TTC549 (cell line): ENCODE data around the gene LRRC27.
"Not testable (repeated sequence)": the region's sequence is repeated elsewhere in the genome, so short reads cannot be mapped to it uniquely, and the experiment has no call there.

Experiments
- FAIRE-seq: peaks from 2 replicates; lab custom pipeline; 2012; peaks lifted over from hg19 to GRCh38; lab: Jason Lieb, UNC

The LRRC27 gene

DNA sequence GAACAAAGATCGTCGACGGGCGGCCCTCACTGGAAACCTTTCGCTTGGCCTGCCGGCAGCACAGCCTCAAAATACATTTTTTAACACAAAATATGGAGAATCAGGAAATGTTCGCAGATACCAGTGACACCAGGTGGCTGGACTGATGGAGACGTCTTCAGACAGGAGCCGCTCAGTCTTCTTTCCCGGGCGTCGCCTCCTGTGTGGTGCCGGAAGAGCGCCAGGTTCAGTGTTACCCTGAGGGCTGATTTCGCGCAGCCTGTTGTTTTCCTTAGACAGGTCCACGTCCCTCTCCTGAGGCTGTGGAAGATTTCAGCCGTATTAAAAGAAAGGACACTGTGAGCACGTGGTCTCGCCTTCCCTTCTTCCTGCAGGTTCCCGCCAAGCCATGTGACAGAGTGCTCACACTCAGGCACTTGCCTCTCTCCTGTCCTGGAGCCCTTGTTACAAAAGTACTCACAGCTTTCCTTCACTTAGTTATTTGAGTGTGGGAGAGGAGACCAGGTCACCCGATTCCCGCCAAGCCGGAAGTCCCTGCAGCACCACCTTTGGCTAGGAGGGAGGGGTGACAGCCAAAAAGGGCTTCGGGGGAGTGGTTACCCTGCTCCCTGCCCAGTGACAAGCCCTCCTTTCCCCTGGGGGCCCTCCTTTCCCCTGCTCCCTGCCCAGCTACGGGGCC lies 43.3 kb downstream of the LRRC27 start:
- no peak for FAIRE-seq

DNA sequence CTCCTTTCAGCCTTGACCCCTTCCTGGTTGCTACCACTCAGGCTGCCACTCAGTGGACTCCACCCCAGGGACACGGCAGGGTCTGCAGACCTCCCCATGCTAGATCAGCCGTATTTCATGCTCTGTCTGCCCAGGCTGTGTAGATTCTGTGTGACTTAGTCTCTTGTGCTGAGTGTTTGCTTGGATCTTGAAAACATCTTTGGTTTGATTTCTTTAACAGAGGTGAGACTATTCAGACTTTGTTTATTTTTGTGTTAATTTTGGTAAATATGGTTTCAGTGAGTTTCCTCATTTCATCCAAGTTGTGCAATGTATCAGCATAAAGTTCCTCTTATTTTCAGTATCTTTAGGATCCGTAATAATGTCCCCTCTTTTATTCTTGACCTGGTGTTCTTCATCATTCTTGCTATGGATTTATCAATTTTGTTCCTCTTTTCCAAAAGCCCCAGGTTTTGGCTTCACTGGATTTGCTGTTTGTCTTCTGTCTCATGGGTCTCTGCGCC lies 43.9 kb downstream of the LRRC27 start:
- FAIRE-seq = no peak

DNA sequence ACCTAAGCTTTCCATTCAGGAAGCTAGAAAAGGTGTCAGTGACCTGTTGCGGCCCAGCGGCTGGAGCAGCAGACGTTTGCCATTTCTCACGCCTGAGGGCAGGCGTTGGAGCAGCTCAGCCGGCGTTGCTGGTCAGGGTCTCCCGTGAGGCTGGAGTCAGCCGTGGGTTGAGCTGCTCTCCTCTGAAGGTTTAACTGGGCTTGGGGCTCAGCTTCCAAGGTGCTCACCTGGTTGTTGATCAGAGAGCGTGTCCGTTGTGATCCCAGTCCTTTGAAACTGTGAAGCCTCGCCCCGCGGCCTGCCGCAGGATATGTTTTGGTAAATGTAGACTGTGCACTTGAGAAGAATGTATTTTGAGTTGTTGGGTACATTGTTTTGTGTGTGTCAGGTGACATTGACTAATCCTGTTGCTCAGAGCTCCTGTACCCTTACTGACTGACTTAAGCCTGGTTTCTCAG lies 44.4 kb downstream of the LRRC27 start:
- no peak for FAIRE-seq

DNA sequence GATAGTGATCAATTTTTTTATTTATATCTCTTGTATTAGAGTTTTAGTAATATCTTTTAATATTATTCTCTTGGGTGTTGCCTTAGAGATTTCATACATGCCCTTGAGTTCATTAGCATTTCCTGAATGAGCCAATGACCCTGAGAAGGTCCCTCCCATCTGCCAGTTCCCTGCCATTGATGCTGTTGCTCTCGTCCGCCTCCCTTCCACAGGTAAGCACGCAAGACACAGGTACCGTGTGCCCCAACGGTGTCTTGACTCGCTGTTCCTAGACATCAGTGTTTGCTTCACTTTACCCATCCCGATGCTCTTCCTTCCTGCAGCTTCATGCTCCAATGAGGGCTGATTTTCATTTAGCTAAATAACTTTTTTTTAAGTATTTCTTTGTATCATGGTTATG lies 45.3 kb downstream of the LRRC27 start:
- no peak for FAIRE-seq

DNA sequence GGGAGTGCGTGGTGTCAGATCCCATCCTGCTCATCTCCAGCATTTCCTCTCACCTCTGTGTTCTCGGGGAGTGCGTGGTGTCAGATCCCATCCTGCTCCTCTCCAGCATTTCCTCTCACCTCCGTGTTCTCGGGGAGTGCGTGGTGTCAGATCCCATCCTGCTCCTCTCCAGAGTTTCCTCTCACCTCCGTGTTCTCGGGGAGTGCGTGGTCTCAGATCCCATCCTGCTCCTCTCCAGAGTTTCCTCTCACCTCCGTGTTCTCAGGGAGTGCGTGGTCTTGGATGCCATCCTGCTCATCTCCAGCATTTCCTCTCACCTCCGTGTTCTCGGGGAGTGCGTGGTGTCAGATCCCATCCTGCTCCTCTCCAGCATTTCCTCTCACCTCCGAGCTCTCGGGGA lies 47.0 kb downstream of the LRRC27 start:
- FAIRE-seq = not testable (repeated sequence)

DNA sequence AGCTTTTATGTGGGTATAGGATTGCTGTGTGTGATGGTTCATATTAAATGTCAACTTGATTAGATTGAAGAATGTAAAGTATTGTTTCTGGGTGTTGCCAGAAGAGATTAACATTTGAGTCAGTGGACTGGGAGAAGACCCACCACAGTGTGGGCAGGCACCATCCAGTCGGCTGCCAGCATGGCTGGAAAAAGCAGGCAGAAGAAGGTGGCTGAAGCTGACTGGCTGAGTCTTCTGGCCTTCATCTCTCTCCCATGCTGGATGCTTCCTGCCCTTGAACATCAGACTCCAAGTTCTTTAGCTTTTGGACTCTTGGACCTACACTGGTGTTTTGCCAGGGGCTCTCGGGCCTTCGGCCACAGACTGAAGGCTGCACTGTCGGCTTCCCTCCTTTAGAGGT lies 49.0 kb downstream of the LRRC27 start:
- not testable (repeated sequence) for FAIRE-seq

DNA sequence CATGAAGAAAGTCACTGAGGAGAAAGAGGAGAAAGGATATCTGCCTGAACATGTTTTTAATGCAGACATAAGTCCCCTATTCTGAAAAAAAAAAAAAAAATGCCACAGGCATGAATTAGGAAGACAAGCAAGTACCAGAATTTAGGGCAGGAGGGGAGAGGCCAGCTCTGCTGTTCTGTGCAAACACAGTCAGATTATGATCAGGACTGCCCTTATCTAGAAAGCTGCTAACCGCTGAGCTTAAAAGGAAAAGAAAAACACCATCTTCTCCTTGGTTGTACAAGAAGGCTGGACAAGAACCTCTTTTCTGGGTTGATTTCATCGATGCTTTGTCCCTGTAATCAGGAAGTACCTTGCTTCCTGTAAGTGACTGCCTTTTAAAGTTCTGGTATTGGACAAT lies 49.7 kb downstream of the LRRC27 start:
- no peak for FAIRE-seq

DNA sequence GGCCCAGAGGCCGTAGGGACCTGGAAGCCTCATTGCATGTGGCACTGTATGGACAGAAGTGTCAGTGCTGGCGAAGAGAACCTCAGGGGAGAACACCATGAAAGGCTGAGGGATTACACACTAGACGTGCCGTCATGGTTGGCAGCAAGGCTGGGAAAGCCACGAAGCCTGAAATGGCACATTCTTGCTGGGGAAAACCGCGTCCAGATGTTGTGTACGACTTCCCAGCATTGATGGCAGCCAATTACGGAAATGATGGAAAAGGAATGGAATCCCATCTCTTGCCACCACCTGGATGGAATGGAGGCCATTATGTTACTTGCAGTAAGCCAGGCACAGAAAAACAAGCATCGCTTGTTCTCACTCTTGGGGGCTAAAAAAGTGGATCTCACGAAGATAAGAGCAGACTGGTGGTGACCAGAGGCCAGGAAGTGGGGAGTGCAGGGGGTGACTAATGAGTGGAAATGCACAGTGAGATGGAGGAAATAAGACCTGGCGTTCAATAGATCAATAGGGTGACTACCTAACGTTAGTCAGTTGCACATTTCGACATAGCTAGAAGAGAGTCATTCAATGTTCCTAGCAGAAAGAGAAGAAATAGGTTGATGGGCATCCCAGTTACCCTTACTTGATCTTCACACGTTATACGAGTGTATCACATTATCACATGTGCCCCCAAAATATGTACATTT lies 50.4 kb downstream of the LRRC27 start:
- no peak for FAIRE-seq

DNA sequence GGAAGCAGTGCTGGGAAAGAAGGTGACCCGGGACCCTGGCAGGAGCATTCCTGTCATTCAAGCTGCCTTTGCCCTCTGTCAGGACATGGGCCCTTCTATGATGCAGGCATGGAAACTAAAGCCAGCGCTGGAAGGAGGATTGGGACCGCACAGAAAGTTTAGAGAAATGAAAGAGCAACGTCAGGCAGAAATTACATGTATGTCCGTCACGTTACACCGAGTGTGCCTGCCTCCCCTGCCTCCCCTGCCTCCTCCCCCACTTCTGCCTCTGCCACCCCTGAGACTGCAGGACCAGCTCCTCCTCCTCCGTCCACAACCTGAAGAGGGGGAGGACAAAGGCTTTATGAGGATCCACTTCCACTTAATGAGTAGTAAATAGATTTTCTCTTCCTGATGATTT lies 51.1 kb downstream of the LRRC27 start:
- no peak for FAIRE-seq

DNA sequence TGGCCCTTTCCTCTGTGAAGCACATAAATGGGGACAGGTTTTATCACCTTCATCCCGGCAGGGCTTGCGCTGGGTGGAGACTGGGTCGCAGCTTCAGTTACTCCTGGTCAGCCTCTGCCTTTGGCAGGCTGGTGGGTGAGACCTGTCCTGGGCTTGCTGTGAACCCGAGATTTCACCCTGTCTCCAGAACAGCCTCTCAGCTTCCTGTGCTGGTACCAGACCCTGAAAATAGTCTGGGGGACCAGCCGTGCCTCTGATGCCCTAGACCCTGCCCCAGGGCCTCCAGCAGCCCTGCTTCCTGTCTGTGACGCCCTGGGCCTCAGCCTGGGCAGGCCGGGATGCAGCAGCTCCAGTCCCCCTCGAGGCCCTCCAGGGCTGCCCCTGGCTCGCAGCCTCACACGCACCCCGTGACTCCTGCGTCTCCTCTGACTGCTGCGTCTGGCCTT lies 51.8 kb downstream of the LRRC27 start:
- FAIRE-seq = no peak

DNA sequence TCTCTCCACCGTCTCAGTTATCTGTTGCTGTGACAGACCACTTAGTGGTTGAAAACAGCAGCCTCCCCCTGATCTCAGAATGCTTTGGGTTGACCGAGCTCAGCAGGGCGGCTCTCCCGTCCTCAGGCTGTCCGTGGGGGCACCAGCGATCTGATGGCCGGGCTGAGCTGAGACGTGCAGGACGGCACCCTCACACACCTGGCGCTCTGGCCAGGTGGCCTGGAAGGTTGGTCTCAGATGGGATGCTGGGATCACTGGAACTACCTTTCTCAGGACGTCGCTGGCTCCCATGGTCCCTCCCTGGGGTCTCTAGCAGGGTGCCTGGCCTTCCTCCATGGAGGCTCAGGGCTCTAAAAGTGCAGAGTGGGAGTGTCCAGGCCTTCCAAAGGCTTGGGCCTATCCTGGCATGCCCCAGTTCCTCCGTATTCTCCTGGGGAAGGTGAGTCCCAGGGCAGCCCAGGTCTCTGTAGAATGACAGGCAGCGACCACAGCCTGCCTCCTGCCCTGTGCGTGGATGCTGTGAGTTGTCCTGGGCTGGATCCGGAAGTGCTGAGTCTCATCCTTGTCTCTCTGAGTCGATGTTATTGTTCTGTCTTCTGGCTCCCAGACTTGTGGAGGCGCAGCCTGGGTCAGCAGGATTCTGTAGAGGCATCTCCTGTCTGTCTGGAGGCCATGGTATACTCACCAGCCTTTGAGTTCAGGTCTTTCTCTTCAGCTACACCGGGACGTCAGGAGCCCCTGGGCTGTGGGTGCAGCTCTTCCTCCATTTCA lies 52.8 kb downstream of the LRRC27 start:
- FAIRE-seq = no peak

DNA sequence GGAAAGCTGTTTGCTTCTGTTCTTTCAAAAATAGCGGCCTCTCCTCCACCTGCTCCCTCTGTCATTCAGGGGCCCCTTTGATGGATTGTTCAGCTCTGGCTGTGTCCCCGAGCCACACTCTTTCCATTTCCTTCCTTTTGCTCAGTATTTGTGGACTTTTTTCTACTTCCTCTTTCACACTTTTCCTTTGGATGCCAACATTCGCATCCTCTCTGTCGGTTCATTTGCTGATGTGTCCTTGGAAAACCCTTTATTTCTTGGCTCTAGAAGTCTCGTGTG lies 53.3 kb downstream of the LRRC27 start:
- FAIRE-seq = no peak

DNA sequence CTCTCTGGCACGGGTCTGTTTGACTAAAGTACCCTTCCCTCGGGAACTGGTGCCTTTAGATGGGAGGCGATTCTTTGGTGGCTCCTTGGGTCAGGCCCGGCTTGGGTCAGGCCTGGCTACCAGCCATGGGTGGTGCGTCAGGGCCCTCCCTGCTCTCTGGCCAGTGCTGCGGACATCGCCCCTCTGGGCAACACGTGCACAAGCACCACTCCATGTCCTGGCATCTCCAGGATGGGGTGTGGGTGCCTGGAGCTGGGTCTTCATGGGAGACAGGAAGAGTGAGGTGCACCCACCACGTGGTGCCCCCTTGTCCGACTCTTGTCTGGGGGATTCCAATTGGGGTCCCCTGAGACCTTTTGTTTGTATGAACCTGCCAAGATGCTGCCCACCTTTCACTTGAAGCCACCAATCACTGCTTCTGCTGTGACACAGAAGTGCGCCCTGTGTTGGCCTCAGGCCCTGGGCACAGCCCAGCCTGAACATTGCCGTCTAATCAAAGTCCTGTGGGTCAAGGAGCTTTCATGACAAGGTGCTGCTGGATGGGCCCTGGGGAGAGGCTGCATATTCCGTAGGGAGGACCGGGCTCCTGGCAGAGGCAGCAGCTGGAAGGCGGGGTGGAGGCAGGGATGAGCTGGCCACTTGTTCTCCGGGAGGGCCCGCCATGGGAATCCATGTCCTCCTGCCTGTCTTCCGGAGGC lies 53.9 kb downstream of the LRRC27 start:
- FAIRE-seq = no peak

DNA sequence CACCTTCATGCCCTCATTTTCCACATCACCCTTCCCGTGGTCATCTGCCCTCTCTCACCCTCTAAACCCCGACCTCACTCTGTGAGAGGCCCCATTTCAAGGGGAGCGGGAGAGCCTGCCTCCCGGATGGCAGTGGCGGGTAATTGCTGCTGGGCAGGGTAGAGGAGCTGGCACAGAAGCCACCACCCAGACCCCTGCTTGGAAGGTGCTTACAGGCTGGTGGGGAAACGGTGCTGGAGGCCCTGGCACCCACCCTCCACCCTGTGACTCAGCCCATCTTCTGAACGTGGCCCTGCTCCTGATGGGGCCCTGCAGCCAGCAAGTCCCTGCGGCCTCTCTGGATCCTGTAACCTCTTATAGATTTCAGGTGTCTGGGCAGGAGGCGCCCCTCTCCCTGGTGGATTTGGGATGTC lies 54.4 kb downstream of the LRRC27 start:
- FAIRE-seq = no peak

DNA sequence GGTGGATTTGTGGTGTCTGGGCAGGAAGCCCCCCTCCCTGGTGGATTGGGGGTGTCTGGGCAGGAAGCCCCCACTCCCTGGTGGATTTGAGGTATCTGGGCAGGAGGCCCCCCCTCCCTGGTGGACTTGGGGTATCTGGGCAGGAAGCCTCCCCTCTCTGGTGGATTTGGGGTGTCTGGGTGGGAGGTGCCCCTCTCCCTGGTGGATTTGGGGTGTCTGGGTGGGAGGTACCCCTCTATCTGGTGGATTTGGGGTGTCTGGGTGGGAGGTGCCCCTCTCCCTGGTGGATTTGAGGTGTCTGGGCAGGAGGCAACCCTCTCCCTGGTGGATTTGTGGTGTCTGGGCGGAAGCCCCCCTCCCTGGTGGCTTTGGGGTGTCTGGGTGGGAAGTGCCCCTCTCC lies 54.9 kb downstream of the LRRC27 start:
- FAIRE-seq = not testable (repeated sequence)

DNA sequence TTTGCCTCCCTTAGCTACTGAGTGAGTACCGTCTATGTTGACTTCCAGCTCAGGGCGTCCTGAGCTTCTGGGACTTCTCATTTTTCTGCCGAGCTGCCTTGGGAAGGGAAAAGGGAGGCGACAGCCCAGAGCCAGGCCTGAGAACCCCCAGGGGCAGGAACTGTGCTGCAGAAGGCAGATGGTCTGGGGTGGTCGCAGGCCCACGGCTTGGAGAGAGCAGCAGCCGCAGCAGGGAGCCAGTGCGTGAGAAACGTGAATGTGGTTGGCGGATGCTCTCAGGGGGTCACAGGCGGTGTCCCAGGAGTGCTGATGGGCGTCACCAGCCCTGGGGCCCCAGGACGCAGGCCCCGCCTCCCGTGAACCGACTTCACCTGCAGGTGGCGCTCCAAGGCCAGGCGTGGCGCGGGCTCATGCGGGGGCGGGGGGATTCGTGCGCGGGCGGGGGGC lies 55.8 kb downstream of the LRRC27 start:
- no peak for FAIRE-seq

DNA sequence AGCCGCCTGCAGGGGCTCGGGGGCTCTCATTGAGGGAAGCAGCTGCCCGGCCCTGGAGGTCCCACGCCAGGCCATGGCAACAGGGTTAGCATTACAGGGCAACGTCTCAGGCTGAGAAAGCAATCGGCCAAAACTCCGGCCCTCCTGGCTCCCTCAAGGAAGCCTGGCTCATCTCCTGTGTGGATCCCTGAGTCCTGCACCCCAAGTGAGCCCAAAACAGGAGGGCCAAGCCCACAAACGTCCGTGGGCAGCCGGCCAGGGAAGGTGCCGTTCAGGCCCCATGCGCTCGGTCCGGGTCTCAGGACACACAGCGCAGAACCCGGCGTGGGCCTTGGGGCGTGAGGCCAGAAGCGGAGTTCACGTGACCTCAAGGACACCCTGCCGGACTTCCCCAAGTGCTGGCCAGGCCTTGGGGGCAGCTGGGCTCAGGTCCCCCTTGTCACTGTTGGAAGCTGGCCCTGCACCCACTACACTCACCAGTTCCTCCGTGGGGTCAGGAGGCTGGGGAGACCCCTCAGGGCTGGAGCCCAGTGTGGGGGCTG lies 57.0 kb downstream of the LRRC27 start:
- FAIRE-seq = no peak

DNA sequence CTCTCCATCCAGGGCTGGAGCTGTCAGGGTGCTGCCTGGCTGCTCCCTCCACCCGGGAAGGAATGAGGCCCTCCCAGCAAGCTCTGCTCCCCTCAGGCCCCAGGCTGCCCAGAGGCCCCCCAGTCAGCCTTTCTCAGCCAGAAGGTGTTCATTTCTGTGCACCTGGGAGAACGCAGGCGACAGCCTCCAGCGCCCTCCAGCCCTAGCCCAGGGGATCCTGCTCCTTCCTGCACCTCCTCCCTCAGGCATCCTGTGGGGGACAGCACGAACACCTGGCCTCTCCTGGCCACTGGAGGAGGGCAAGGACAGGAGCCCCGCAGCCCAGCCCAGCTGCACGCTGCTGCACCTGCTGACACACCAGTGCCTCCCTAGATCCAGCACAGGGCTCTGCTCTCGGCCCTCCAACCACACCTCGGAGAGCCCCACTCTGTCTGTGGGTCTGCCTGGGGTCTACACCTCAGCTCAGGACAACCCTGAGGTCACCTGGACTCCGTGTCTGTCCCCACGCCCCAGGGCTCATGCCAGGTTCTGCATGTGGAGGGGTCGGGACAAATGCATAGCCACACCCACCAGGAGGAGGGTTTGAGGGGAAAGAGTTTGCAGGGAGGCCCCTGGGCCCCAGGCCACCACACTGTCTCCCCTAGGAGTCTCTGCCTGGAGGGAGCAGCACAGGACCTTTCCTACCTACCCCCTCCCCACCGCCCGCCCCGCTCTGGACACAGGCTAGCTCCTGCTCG lies 57.6 kb downstream of the LRRC27 start:
- FAIRE-seq = no peak

DNA sequence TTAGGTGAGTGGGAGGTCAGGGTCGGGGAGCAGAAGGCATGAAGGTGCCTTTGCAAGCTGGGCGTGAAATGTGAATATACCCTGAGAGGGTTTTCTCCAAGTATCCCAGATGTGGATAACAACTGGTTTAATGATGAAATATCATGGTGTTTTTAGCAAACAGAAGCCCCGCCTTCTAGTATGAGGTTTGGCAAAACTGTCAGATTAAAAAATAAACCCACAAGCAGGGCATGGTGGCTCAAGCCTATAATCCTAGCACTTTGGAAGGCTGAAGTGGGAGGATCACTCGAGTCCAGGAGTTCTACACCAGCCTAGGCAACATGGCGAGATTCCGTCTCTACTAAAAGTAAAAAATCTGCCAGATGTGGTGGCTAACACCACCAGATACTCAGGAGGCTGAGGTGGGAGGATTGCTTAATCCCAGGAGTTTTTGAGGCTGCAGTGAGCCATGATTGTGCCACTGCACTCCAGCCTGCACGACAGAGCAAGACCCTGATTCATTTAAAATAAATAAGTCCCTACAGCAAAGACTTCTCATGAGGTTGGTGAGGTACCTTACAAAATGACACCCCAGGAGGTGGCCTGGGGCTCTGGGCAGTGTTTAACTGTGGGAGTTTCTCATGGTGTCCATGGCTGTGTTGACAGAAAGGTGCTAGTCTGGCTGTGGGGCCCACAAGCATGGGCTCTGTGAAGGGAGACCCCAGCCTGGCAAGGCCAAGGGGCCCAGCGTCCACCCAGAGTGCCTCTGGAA lies 58.4 kb downstream of the LRRC27 start:
- no peak for FAIRE-seq

DNA sequence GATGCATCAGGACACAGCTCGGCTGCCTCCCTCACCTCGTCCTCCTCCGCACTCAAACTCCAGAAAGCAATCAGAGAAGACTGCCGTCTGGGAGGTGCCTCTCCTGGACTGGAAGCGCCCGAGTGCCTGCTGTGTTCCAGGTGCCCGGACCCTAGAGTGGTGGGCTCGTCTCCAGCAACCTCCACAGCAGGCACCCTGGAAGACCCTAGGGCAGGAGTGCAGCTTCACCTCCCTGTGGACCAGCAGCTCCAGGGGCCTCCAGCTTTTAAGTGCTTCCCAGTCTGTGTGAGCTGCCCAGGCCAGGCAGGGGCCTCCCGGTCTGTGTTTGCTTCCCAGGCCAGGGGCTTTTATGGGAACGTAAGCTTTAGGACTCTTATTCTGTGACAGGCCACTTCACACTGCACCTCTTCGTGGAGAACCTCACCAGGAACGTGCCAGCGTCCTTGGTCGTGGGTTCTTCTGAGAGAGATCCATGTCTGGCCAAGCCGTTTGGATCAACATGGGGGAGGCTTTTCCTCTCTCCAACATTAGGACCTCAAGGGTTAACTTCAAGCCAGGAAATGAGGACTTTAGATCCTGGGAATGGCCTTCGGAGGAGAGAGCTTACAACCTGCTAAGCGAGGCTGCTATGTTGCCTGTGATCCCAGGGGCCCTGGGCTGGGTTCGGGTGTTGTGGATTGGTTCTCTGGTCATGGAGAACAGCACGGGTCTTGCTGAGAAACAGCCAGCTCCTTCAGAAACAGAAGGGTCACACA lies 59.1 kb downstream of the LRRC27 start:
- no peak for FAIRE-seq
